Measurements from ENCODE around the gene MITD1. TPM values are rescaled to one million over a fixed set of nuclear protein-coding genes. Genes with fewer than 3 reads are reported as not detected.

Gene MITD1
- total and polyA plus RNA-seq, 2 experiments from 2014 or later: 32.7 to 44.8 TPM

DNA sequence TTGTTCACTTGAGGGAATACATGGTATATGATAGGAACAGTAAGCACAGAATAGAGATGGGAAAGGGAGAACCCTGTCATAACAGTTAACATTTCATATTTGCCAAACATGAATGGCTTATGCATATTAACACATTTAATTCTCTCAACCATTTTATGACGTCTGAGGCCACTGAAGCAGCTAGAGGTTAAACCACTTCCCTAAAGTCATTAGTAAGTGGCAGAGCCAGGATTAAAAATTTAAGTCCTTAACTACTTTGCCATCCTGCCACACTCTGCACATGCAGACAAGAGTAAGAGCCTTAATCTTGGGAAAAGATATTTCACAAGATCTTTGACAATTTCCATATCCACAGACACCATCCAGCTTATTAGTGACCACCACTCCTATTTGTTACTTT lies 24.0 kb downstream of the MITD1 start:
- Histone ChIP-seq H3K27ac (no peak overlapping the region), H3K4me3 (no peak overlapping the region), H3K4me2 (no peak overlapping the region), H2AFZ (no peak overlapping the region), H3K27me3 (no peaks in the 10 kb centered on the region), H4K20me1 (ENCODE audit: insufficient read depth, poor library complexity, severe bottlenecking) (no peaks in the 10 kb centered on the region), H3K36me3 (replicated peaks; ENCODE audit: insufficient read depth, low read depth) (no peaks in the 10 kb centered on the region), H3K4me1 (ENCODE audit: insufficient read depth) (peaks cover 10% of the 10 kb centered on the region), H3K9me3 (ENCODE audit: low read depth) (no peaks in the 10 kb centered on the region), H3K9me2 (replicated peaks; ENCODE audit: insufficient read depth) (no peaks in the 10 kb centered on the region), H3K79me2 (peaks cover 4% of the 10 kb centered on the region)
- TF ChIP-seq CTCF (IDR thresholded peaks at IDR 0.05; ENCODE audit: poor library complexity): no peak
- TF ChIP-seq EZH2 (IDR thresholded peaks at IDR 0.05; ENCODE audit: borderline replicate concordance): no peak
- no peak for TF ChIP-seq EZH2phosphoT487 (IDR thresholded peaks at IDR 0.05; ENCODE audit: low read depth, severe bottlenecking, unreplicated experiment)
- no peak for DNase-seq (ENCODE audit: low spot score)
- 87% methylated on average over 1 of the region's 1 CpG for WGBS (ENCODE audit: low lambda C conversion rate, missing lambda C conversion rate)

- Histone ChIP-seq H3K4me2 (peak within 1 kb of the TSS; percentile 87), H3K27me3 (no peaks in the 10 kb centered on the region), H3K4me3 (peak within 1 kb of the TSS; percentile 83), H2AFZ (peak within 1 kb of the TSS; percentile 77), H3K9me2 (replicated peaks; ENCODE audit: insufficient read depth) (no peaks in the 10 kb centered on the region), H3K4me1 (ENCODE audit: insufficient read depth) (peaks cover 10% of the 10 kb centered on the region), H3K9me3 (ENCODE audit: low read depth) (no peaks in the 10 kb centered on the region), H3K36me3 (replicated peaks; ENCODE audit: insufficient read depth, low read depth) (no peaks in the 10 kb centered on the region), H3K27ac (peak within 1 kb of the TSS; percentile 92), H4K20me1 (ENCODE audit: insufficient read depth, poor library complexity, severe bottlenecking) (no peaks in the 10 kb centered on the region), H3K79me2 (peaks cover 4% of the 10 kb centered on the region)
- WGBS (ENCODE audit: low lambda C conversion rate, missing lambda C conversion rate): 2% methylated on average over 70 of the region's 70 CpGs
- DNase-seq (ENCODE audit: low spot score): peak; percentile 96
- TF ChIP-seq EZH2phosphoT487 (IDR thresholded peaks at IDR 0.05; ENCODE audit: low read depth, severe bottlenecking, unreplicated experiment) (no peak), CTCF (IDR thresholded peaks at IDR 0.05; ENCODE audit: poor library complexity) (peak; percentile 29)
These were observed 26.0 kb downstream of the MITD1 start, which contains the start of the genes LIPT1 and TSGA10 for GRCh38 chr2:99154643-99155536. Gene LIPT1, plus strand, starts transcription at chr2:99154967. Its CDS starts 6,991 bp downstream, at chr2:99161958. Gene TSGA10, minus strand, starts transcription at chr2:99154942. Its CDS starts 45,503 bp downstream, at chr2:99109439.

DNA sequence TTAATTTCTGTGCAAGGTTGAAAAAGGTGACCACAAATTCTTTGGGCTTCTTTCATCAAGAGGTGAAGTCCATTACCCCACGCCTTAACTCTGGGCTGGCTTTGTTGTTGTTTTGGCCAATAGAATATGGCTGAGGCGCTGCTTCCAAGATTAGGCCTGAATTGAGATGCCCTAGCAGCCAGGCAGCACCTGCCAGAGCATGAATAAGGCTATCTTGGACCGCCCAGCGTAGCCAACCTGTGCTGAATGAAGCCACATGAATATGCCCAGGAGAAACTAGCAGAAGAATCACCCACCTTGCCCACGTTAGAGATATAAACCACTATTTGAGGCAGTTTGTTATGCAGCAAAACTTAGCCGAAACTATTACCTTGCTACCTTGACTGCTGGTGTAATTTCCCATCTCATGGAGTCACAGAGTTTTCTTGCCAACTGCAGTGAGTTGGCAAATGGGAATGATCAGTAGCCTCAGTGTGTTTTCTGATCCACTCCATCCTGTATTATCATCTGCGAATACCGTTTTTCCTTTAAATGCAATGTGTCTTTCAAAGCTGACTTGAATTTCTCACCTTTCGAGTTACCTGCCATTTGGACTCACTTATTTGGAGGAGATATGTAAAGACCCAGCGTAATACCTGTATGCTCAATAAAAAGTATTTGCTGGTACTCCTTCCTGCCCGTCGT lies 26.8 kb downstream of the MITD1 start:
- H3K4me1 ChIP-seq (ENCODE audit: insufficient read depth): peaks cover 10% of the 10 kb centered on the region
- H3K4me3 ChIP-seq: peak overlapping the region; percentile 18
- H3K79me2 ChIP-seq: peaks cover 4% of the 10 kb centered on the region
- 53% methylated on average over 12 of the region's 12 CpGs for WGBS (ENCODE audit: low lambda C conversion rate, missing lambda C conversion rate)
- no peaks in the 10 kb centered on the region for H3K27me3 ChIP-seq
- H3K27ac ChIP-seq: peak overlapping the region; percentile 92
- peak overlapping the region; percentile 87 for H3K4me2 ChIP-seq
- no peaks in the 10 kb centered on the region for H3K9me3 ChIP-seq (ENCODE audit: low read depth)
- no peaks in the 10 kb centered on the region for H4K20me1 ChIP-seq (ENCODE audit: insufficient read depth, poor library complexity, severe bottlenecking)
- H2AFZ ChIP-seq: peak overlapping the region; percentile 36
- H3K9me2 ChIP-seq (replicated peaks; ENCODE audit: insufficient read depth): no peaks in the 10 kb centered on the region
- TF ChIP-seq CTCF (IDR thresholded peaks at IDR 0.05; ENCODE audit: poor library complexity): no peak
- TF ChIP-seq EZH2phosphoT487 (IDR thresholded peaks at IDR 0.05; ENCODE audit: low read depth, severe bottlenecking, unreplicated experiment): no peak
- no peak for TF ChIP-seq EZH2 (IDR thresholded peaks at IDR 0.05; ENCODE audit: borderline replicate concordance)
- no peaks in the 10 kb centered on the region for H3K36me3 ChIP-seq (replicated peaks; ENCODE audit: insufficient read depth, low read depth)
- DNase-seq (ENCODE audit: low spot score): no peak

Data from hepatocyte (in vitro differentiated cells).